DND-41 (cell line): ENCODE data around the gene TM9SF2.

Experiments
- EZH2 ChIP-seq: IDR thresholded peaks from 3 replicates; pipeline ENCODE4 v1.6.1; 2012; ENCODE audit warnings: borderline replicate concordance, low read depth, mild to moderate bottlenecking, moderate library complexity, low read length, inconsistent platforms; ENCODE audit not compliant: severe bottlenecking
- TF ChIP-seq, protein P1 (sequence below): IDR thresholded peaks from 2 replicates; pipeline ENCODE4 v1.5.1; 2012; ENCODE audit warnings: borderline replicate concordance, low read length, moderate library complexity, mild to moderate bottlenecking; ENCODE audit not compliant: poor library complexity, severe bottlenecking; ENCODE audit errors: extremely low read depth

GRCh38 chr13:99606324-99607066, 105.2 kb downstream of the TM9SF2 start, which contains the start of gene CLYBL:
- TF ChIP-seq, protein P1, sequence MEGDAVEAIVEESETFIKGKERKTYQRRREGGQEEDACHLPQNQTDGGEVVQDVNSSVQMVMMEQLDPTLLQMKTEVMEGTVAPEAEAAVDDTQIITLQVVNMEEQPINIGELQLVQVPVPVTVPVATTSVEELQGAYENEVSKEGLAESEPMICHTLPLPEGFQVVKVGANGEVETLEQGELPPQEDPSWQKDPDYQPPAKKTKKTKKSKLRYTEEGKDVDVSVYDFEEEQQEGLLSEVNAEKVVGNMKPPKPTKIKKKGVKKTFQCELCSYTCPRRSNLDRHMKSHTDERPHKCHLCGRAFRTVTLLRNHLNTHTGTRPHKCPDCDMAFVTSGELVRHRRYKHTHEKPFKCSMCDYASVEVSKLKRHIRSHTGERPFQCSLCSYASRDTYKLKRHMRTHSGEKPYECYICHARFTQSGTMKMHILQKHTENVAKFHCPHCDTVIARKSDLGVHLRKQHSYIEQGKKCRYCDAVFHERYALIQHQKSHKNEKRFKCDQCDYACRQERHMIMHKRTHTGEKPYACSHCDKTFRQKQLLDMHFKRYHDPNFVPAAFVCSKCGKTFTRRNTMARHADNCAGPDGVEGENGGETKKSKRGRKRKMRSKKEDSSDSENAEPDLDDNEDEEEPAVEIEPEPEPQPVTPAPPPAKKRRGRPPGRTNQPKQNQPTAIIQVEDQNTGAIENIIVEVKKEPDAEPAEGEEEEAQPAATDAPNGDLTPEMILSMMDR, result peak; percentile 7
- no peak for TF ChIP-seq EZH2
